Suprapubic skin (tissue), 4 donors: ENCODE results near the gene CPNE4.

Experiments
- CTCF ChIP-seq, 2 donors: fragments of 200-600 bp in 1 of 2; fragments of 450-650 bp in 1 of 2; sonication (generic) in 1 of 2; IDR thresholded peaks; one replicate each; pipeline ENCODE4 v1.5.1; 2016 to 2019; ENCODE audit warnings: antibody characterized with exemption in 2 of 2, mild to moderate bottlenecking in 1 of 2, moderate library complexity in 1 of 2
- EP300 ChIP-seq: sonication (generic); formaldehyde crosslinking; IDR thresholded peaks from one replicate; pipeline ENCODE4 v1.6.1; 2017; ENCODE audit warnings: antibody characterized with exemption
- POLR2A ChIP-seq, 2 donors: fragments of 450-650 bp; IDR thresholded peaks; one replicate each; pipeline ENCODE4 v1.6.1; 2017; ENCODE audit warnings: antibody characterized with exemption in 2 of 2, mild to moderate bottlenecking in 2 of 2, moderate library complexity in 2 of 2
- POLR2AphosphoS5 ChIP-seq, 3 donors: sonication (generic); formaldehyde crosslinking; IDR thresholded peaks; one replicate each; pipeline ENCODE4 v1.6.1; 2017; ENCODE audit warnings: antibody characterized with exemption in 3 of 3

- TF ChIP-seq POLR2AphosphoS5 (IDR thresholded peaks at IDR 0.05) (no peak), CTCF (IDR thresholded peaks at IDR 0.05) (no peak), POLR2A (IDR thresholded peaks at IDR 0.05) (no peak), EP300 (no peak)
Measured at GRCh38 chr3:131608741-131609140, 426.1 kb downstream of the CPNE4 start.
